Measurements from ENCODE around the gene ALG14. TPM values are rescaled to one million over a fixed set of nuclear protein-coding genes. Genes with fewer than 3 reads are reported as not detected.

Gene ALG14
- total RNA-seq: 1 to 10 TPM; 1.5 to 4.6 (median 3.2) TPM

- Histone ChIP-seq H3K27ac (peak within 1 kb of the TSS; percentile 74 to 98 (median 86)), H3K4me3 (replicated peaks in 1 of 3) (peak within 1 kb of the TSS; percentile 26 to 75 (median 59)), H3K27me3 (no peaks in the 10 kb centered on the region), H3K4me1 (peaks cover 8 to 12% of the 10 kb centered on the region in 2 donors), H3K36me3 (no peaks in the 10 kb centered on the region), H3K9me3 (no peaks in the 10 kb centered on the region)
- TF ChIP-seq POLR2A (IDR thresholded peaks at IDR 0.05): peak in 1 of 2 donors; percentile 68
- TF ChIP-seq CTCF (IDR thresholded peaks at IDR 0.05): no peak
- intact Hi-C loops (cut with DNase I): no loop called here
- peak; percentile 93 to 96 for DNase-seq
- WGBS, 2 donors: 0% methylated on average over 39 to 45 of the region's 53 CpGs
These were observed at the start of gene ALG14 for GRCh38 chr1:95072532-95073419. Gene ALG14, minus strand, starts transcription at chr1:95072951. Its CDS starts 53 bp downstream, at chr1:95072898.

- no peak overlapping the region for H3K27ac ChIP-seq
- TF ChIP-seq POLR2A (IDR thresholded peaks at IDR 0.05) (no peak), CTCF (IDR thresholded peaks at IDR 0.05) (no peak)
- 76 to 82% methylated on average over 8 of the region's 8 CpGs for WGBS, 2 donors
- H3K9me3 ChIP-seq: no peaks in the 10 kb centered on the region
- no peak for DNase-seq
- no peaks in the 10 kb centered on the region for H3K36me3 ChIP-seq
- H3K27me3 ChIP-seq: no peaks in the 10 kb centered on the region
- H3K4me3 ChIP-seq (replicated peaks in 1 of 3): no peak overlapping the region
- intact Hi-C loops (cut with DNase I): no loop called here
- peaks cover 0 to 12% of the 10 kb centered on the region in 2 donors for H3K4me1 ChIP-seq
These were observed 49.5 kb upstream of the ALG14 start for GRCh38 chr1:95122151-95122697.

- peaks cover 0 to 7% of the 10 kb centered on the region in 2 donors for H3K4me1 ChIP-seq
- no peaks in the 10 kb centered on the region for H3K36me3 ChIP-seq
- H3K4me3 ChIP-seq (replicated peaks in 1 of 3): no peak overlapping the region
- no peak overlapping the region for H3K27ac ChIP-seq
- intact Hi-C loops (cut with DNase I): no loop called here
- TF ChIP-seq POLR2A (IDR thresholded peaks at IDR 0.05) (no peak), CTCF (IDR thresholded peaks at IDR 0.05) (no peak)
- no peak for DNase-seq
- H3K9me3 ChIP-seq: no peaks in the 10 kb centered on the region
- H3K27me3 ChIP-seq: no peaks in the 10 kb centered on the region
These were observed 46.5 kb upstream of the ALG14 start for GRCh38 chr1:95119273-95119672.

- Histone ChIP-seq H3K4me1 (peaks cover 0 to 7% of the 10 kb centered on the region in 2 donors), H3K27me3 (no peaks in the 10 kb centered on the region), H3K27ac (no peak overlapping the region), H3K36me3 (no peaks in the 10 kb centered on the region), H3K4me3 (replicated peaks in 1 of 3) (no peak overlapping the region), H3K9me3 (no peaks in the 10 kb centered on the region)
- no peak for TF ChIP-seq POLR2A (IDR thresholded peaks at IDR 0.05)
- no peak for TF ChIP-seq CTCF (IDR thresholded peaks at IDR 0.05)
- 94 to 97% methylated on average over 6 of the region's 6 CpGs for WGBS, 2 donors
- intact Hi-C loops (cut with DNase I): no loop called here
- no peak for DNase-seq
These were observed 46.0 kb upstream of the ALG14 start for GRCh38 chr1:95118710-95119109.

- Histone ChIP-seq H3K4me1 (peaks cover 0 to 7% of the 10 kb centered on the region in 2 donors), H3K27me3 (no peaks in the 10 kb centered on the region), H3K27ac (peak overlapping the region in 2 of 3 donors; percentile 68 to 69), H3K36me3 (no peaks in the 10 kb centered on the region), H3K9me3 (no peaks in the 10 kb centered on the region), H3K4me3 (replicated peaks in 1 of 3) (peak overlapping the region; percentile 31 to 85 (median 34))
- intact Hi-C loops (cut with DNase I): no loop called here
- 19 to 27% methylated on average over 7 to 10 of the region's 10 CpGs for WGBS, 2 donors
- TF ChIP-seq POLR2A (IDR thresholded peaks at IDR 0.05) (no peak), CTCF (IDR thresholded peaks at IDR 0.05) (no peak)
- peak; percentile 71 to 78 for DNase-seq
These were observed 45.3 kb upstream of the ALG14 start for GRCh38 chr1:95118067-95118499.

Data from thyroid gland (tissue), 4 donors.